HG03097 (cell line): ENCODE data around the gene RYR2.

Experiments used
- ATAC-seq: cut with Tn5 transposase; IDR thresholded peaks from one replicate; pipeline ENCODE4 v1.9.1; 2021; ENCODE audit not compliant: unreplicated experiment, low FRiP score

The RYR2 gene

DNA sequence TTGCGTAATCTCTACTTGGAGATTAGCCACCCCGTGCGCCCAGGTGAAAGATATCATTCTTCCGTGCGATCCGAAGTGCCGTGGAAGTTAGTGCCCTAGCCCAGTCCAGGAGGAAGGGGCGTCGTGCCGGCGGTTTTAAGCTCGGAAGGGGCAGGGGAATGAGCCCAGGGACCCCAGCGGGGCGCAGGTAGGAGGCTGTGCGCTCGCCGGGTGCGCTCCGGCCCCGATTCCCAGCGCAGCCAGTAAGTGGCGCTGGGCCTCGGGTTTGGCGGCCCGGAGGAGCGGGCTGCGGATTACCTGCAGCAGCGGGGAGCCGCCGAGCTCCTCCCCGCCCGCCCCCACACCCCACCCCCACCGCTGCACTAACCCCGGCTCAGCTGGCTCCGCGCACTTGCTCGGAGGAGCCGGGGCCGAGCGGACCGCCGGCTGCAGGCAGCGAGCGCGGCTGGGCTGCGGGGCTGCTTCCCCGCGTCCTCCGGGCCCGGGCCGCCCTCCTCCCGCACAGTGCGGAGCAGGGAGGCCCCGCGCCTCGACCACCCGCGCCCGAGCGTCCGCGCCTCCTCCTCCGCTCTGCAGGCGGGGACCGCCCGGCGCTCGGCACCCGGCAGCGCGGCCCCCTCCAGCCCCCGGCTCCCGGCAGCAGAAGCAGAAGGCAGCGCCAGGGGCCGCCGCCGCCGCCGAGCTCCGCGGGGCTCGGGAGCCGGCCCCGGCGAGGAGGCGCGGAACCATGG lies at the start of gene RYR2:
RYR2 (plus strand) TSS at position 390 of the 731 bp plus-strand sequence; CDS start at position 728, 338 bp downstream.
- ATAC-seq, result no peak

- no peak for ATAC-seq
These were observed 49.5 kb upstream of the RYR2 start for GRCh38 chr1:236992449-236992848.

- ATAC-seq, result no peak
These were observed 47.5 kb upstream of the RYR2 start for GRCh38 chr1:236994450-236994849.

GRCh38 chr1:236997361-236997760 lies 44.6 kb upstream of the RYR2 start:
- no peak for ATAC-seq

DNA sequence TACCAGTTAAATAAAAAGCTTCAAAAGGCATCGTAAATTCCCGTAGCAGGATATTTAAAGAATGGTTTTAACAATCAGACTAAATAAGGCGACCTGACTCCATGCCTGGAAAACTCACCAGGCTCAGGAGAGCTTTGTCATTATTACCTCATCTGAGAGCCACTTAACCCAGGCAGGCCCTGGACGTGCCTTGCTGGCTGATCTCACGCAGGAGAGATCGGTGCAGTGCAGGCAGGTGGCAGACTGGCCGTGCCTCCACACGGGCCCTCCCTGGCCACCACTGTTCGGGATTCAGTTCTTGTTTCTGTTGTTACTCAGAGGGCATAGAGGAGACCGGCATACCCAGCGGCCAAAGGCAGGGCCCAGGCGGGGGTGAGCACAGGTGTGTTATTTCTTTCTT lies 44.1 kb upstream of the RYR2 start:
- no peak for ATAC-seq

- no peak for ATAC-seq
These were observed 43.4 kb upstream of the RYR2 start for GRCh38 chr1:236998546-236998945.

DNA sequence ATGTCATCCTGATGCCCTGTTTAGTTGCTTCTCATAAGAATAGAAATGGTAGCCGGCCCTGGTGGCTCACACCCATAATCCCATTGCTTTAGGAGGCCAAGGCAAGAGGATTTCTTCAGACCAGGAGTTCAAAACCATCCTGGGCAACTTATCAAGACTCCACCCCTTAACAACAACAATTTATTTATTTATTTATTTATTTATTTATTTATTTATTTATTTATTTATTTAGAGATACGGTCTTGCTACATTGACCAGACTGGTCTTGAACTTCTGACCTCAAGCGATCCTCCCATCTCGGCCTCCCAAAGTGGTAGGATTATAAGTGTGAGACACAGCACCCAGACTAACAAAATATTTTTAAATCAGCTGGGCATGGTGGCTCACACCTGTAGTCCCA lies 41.8 kb upstream of the RYR2 start:
- no peak for ATAC-seq

- no peak for ATAC-seq
These were observed 38.5 kb upstream of the RYR2 start for GRCh38 chr1:237003516-237003915.

DNA sequence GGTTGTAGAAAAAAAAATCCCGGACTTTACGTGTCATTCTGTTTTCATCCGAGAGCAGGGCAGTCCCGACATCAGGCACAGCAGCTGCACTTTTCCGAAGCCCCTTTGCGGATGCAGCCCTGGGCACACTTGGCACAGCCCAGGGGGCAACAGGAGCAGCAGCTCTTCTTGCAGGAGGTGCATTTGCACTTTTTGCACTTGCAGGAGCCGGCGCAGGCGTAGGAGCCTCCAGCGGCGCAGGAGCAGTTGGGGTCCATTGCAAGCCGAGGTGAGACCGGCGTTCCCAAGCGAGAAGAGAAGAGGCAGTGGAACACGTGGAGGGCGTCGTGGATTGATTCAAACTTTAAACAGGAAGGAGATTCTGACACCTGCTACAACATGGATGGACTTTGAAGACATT lies 37.9 kb upstream of the RYR2 start, which contains the start of gene MT1HL1:
MT1HL1 (minus strand) TSS at position 326 of the 400 bp plus-strand sequence; CDS start at position 257, 69 bp downstream.
- ATAC-seq, result no peak

- no peak for ATAC-seq
These were observed 36.3 kb upstream of the RYR2 start for GRCh38 chr1:237005674-237006073.

- no peak for ATAC-seq
These were observed 34.7 kb upstream of the RYR2 start for GRCh38 chr1:237007147-237007881.

DNA sequence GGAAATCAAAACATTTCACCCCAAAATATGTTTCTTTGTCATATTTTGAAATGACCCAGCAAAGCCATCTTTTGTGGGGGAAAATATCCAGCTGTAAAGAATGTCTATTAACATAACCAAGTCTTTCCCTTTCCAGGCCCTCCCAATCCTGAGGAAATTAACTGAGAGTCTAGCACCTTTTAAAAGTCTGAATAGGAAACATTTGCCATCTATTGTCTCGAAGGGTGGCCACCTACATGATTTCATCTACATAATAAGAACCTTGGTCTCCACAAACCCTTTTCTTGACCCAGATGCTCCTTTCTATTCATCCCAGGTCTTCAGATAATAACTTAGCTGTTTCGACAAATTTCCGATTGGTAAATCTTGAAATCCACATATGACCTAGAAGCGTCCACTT lies 32.4 kb upstream of the RYR2 start:
- ATAC-seq, result no peak

GRCh38 chr1:237011432-237011831 lies 30.6 kb upstream of the RYR2 start:
- no peak for ATAC-seq

GRCh38 chr1:237012361-237012760 lies 29.6 kb upstream of the RYR2 start:
- no peak for ATAC-seq

DNA sequence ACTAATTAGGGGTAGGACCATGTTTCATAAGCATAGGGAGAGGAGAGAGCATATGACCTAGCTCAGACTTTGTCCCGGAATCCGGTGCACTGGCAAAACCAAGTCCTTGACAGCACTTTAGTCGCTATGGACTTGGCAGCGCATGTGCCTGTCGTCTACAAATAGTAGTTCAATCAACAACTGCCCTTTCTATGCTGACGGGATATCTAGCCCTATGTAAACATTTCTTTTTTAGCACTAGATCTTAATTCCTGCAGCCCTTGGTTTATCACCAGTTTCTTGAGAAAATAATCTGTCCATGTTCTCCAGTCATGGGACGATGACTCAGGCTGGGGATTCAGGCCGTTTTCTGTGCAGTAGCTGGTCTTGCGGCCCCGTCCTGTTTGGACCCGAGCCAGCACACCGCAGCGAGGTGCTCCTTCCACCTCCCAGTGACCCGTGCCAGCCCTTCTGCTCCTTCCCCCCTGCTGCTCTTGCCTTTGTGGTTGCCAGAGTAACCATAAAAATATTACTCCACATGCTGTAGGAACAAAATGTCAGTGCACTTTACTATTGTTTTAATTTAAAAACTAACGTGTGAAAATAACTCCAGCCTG lies 29.1 kb upstream of the RYR2 start:
- ATAC-seq, result no peak

DNA sequence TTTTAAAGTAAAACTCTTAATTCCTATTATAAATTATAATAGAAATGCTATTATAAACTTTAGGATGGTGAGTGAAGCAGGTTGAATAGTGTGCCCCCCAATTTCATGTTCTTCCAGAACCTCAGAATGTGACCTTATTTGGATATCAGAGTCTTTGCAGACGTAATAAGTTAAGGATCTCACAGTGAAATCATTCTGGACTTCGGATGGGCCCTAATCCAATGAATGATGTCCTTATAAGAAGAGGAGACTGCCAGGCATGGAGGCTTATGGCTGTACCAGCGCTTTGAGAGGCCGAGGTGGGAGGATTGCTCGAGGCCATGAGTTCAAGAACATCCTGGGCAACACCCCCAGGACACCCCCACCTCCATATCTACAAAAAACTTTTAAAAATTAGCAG lies 28.4 kb upstream of the RYR2 start:
- ATAC-seq, result no peak

DNA sequence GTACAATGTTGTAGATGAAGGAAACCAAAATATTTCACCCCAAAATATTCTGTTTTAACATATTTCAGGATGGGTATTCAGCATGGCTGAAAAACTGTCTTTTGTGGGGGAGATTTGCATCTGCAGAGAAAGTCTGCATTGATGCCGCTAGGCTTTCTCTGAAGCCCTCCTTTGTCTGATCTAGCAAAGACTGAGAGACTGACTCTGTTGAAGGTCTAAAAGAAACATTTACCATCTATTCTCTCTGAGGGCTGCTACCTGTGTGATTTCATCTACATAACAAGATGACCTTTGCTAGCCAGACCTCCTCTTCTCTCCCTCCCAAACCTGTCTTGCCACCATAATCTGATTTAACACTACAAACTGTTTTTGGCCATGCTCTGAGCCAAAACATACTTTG lies 25.4 kb upstream of the RYR2 start:
- ATAC-seq, result no peak

GRCh38 chr1:237018896-237019295 lies 23.1 kb upstream of the RYR2 start:
- no peak for ATAC-seq

GRCh38 chr1:237025358-237026074 lies 16.5 kb upstream of the RYR2 start:
- no peak for ATAC-seq

GRCh38 chr1:237029240-237029639 lies 12.7 kb upstream of the RYR2 start:
- ATAC-seq, result no peak
